Omental fat pad (tissue), 4 donors: ENCODE results near the gene APLF. TPM values are rescaled to one million over a fixed set of nuclear protein-coding genes. Genes with fewer than 3 reads are reported as not detected.
"Not testable (repeated sequence)": the region's sequence is repeated elsewhere in the genome, so short reads cannot be mapped to it uniquely, and the experiment has no call there.

Source experiments
- ATAC-seq: fragments of 150-250 bp; one replicate; pipeline ENCODE4 v1.9.1; 2016; ENCODE audit warnings: mild to moderate bottlenecking, moderate library complexity; ENCODE audit not compliant: low FRiP score
- DNase-seq: peaks from one replicate; pipeline ENCODE4 v3.0.0-alpha.2; 2019; ENCODE audit warnings: low spot score
- CTCF ChIP-seq, 3 donors: fragments of 450-650 bp; IDR thresholded peaks; one replicate each; pipeline ENCODE4 v1.5.1; 2016 to 2017; ENCODE audit warnings: antibody characterized with exemption in 3 of 3, mild to moderate bottlenecking in 3 of 3, moderate library complexity in 2 of 3
- total RNA-seq, 4 donors: library from RNA; depleted of rRNA; stranded (reverse); fragments of >200 nt; gene quantifications; one replicate each; pipeline ENCODE4 v1.1.0, GENCODE V29; 2016

Gene APLF
- total RNA-seq, 4 donors from 2014 or later: 6.0 to 12.3 (median 9.4) TPM

- ATAC-seq (no peak), DNase-seq (no peak)
- TF ChIP-seq CTCF (IDR thresholded peaks at IDR 0.05): no peak
These were observed 7.7 kb downstream of the APLF start for GRCh38 chr2:68475110-68475509.

GRCh38 chr2:68475576-68475975 is 8.2 kb downstream of the APLF start:
- TF ChIP-seq CTCF (IDR thresholded peaks at IDR 0.05): no peak
- DNase-seq (no peak), ATAC-seq (no peak)

GRCh38 chr2:68476454-68476853 is 9.1 kb downstream of the APLF start:
- DNase-seq (no peak), ATAC-seq (no peak)
- TF ChIP-seq CTCF (IDR thresholded peaks at IDR 0.05): no peak

- ATAC-seq: no peak
- DNase-seq: no peak
These were observed 11.3 kb downstream of the APLF start for GRCh38 chr2:68478688-68479087.

GRCh38 chr2:68482296-68482820 is 15.0 kb downstream of the APLF start:
- no peak for DNase-seq
- TF ChIP-seq CTCF (IDR thresholded peaks at IDR 0.05): no peak
- no peak for ATAC-seq

More at GRCh38 chr2:68478688-68479087, 11.3 kb downstream of the APLF start:
- TF ChIP-seq CTCF (IDR thresholded peaks at IDR 0.05): no peak

GRCh38 chr2:68483011-68483410 is 15.6 kb downstream of the APLF start:
- ATAC-seq (no peak), DNase-seq (no peak)
- TF ChIP-seq CTCF (IDR thresholded peaks at IDR 0.05): no peak

- no peak for ATAC-seq
- no peak for TF ChIP-seq CTCF (IDR thresholded peaks at IDR 0.05)
- DNase-seq: no peak
These were observed 20.5 kb downstream of the APLF start for GRCh38 chr2:68487773-68488355.

GRCh38 chr2:68488605-68489004 is 21.2 kb downstream of the APLF start:
- not testable (repeated sequence) for ATAC-seq, DNase-seq
